ENCODE data around the gene RNF111.

Gene RNF111

DNA sequence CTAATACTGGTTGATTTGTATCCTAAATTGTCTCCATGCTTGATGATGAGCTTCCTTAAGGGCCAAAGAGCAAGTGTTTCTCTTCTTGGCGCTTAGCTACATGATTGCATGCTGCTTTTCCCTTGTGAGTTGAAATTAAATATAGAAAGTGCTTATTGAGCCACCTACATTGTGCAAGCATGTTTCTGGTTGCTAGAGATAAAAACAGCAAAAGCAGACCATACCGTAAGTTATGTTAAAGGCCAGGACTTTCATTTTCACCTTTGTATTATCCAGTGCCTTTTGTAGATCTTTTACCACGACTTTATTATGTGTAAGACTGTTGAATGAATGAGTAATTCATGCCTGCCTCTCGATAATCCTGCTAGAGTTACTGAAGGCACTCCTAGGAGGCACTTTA, 75.6 kb downstream of the RNF111 start:
- Histone ChIP-seq H3K4me3 (ENCODE audit: low read depth in 1 of 2, low read length in 2 of 2) (no peak overlapping the region), H3K9me3 (ENCODE audit: control insufficient read depth in 1 of 2, low read length in 2 of 2) (no peaks in the 10 kb centered on the region), H3K27me3 (ENCODE audit: low read depth, low read length) (no peaks in the 10 kb centered on the region), H3K4me1 (ENCODE audit: control insufficient read depth in 1 of 2, insufficient read depth in 2 of 2, low read length in 2 of 2) (no peaks in the 10 kb centered on the region), H3K27ac (ENCODE audit: low read length) (no peak overlapping the region), H3K36me3 (ENCODE audit: control insufficient read depth in 1 of 2, insufficient read depth in 2 of 2, low read length in 2 of 2) (peaks cover 59 to 67% of the 10 kb centered on the region in 2 donors)

DNA sequence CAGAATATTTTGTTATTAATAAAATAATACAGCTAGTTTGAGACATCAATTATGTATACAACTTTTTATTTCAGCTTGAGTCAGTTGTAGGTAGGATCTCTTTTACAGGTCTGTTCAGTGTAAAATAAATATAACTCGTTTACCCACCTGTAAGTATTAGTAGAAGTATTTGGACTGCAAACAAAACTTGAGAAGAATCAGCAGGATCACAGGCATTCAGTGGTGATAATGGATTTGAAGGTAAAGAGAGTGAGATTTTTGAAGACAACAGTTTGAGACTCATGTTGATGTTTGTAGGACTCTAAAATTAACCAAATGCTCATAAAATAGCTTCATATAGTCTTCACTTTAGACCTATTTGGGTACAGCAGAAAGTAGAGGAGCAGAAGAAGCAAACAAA, 82.0 kb downstream of the RNF111 start:
- Histone ChIP-seq H3K4me1 (ENCODE audit: control insufficient read depth in 1 of 2, insufficient read depth in 2 of 2, low read length in 2 of 2) (no peaks in the 10 kb centered on the region), H3K36me3 (ENCODE audit: control insufficient read depth in 1 of 2, insufficient read depth in 2 of 2, low read length in 2 of 2) (peaks cover 25 to 59% of the 10 kb centered on the region in 2 donors), H3K9me3 (ENCODE audit: control insufficient read depth in 1 of 2, low read length in 2 of 2) (no peaks in the 10 kb centered on the region), H3K4me3 (ENCODE audit: low read depth in 1 of 2, low read length in 2 of 2) (no peak overlapping the region), H3K27ac (ENCODE audit: low read length) (no peak overlapping the region), H3K27me3 (ENCODE audit: low read depth, low read length) (no peaks in the 10 kb centered on the region)

DNA sequence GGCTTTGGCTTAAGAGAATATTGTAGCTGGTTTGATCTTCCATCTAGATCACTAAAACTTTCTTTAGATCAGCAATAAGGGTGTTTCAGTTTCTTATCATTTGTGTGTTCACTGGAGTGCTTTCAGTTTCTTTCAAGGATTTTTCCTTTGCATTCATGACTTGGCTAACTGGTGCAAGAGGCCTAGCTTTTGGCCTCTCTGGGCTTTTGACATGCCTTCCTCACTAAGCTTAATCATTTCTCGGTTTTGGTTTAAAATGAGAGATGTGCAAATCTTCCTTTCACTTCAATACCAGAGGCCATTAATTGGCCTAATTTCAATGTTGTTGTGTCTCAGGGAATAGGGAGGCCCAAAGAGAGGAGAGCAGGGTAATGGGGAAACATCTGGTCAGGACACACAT, 87.1 kb downstream of the RNF111 start:
- Histone ChIP-seq H3K9me3 (ENCODE audit: control insufficient read depth in 1 of 2, low read length in 2 of 2) (no peaks in the 10 kb centered on the region), H3K27me3 (ENCODE audit: low read depth, low read length) (no peaks in the 10 kb centered on the region), H3K27ac (ENCODE audit: low read length) (no peak overlapping the region), H3K4me3 (ENCODE audit: low read depth in 1 of 2, low read length in 2 of 2) (no peak overlapping the region), H3K36me3 (ENCODE audit: control insufficient read depth in 1 of 2, insufficient read depth in 2 of 2, low read length in 2 of 2) (peaks cover 8 to 39% of the 10 kb centered on the region in 2 donors), H3K4me1 (ENCODE audit: control insufficient read depth in 1 of 2, insufficient read depth in 2 of 2, low read length in 2 of 2) (no peaks in the 10 kb centered on the region)

DNA sequence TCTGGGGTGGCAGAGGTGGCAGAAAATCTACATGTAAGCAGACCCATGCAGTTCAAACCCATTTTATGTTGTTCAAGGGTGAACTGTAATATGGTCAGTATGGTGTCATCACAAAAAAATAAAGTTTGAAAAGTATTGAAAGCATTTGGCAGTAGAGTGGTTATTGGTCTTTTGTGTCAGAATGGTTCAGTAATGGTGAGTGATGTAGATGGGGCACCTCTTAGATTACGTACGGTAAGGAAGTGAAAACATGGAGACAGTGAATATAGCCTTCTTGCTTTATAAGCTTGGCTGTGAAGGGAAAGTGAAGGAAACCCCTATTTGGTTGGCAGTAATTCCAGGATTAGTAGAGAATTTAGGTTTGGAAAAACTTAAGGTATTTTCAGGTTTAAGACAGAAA, 100.3 kb downstream of the RNF111 start:
- Histone ChIP-seq H3K4me3 (ENCODE audit: low read depth in 1 of 2, low read length in 2 of 2) (no peak overlapping the region), H3K9me3 (ENCODE audit: control insufficient read depth in 1 of 2, low read length in 2 of 2) (no peaks in the 10 kb centered on the region), H3K4me1 (ENCODE audit: control insufficient read depth in 1 of 2, insufficient read depth in 2 of 2, low read length in 2 of 2) (no peaks in the 10 kb centered on the region), H3K36me3 (ENCODE audit: control insufficient read depth in 1 of 2, insufficient read depth in 2 of 2, low read length in 2 of 2) (peaks cover 18 to 53% of the 10 kb centered on the region in 2 donors), H3K27ac (ENCODE audit: low read length) (no peak overlapping the region), H3K27me3 (ENCODE audit: low read depth, low read length) (no peaks in the 10 kb centered on the region)

DNA sequence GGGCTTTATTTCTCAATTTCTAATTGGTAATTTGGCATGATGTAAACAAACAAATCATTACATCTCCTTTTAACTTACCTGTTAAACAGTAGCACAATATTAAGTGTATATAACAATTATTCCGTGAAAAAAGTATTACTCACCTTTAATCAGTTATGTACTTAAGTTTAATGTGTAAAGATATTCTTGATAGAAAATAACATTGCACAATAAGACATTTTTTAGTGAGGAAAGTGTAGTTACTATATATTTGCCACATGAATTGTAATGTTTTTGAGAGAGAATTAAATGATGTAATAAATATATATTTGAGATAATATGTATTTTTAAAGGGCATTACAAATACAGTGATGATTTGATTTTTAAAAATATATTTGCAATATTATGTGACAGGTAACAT, 106.6 kb downstream of the RNF111 start:
- no peaks in the 10 kb centered on the region for H3K27me3 ChIP-seq (ENCODE audit: low read depth, low read length)
- no peak overlapping the region for H3K4me3 ChIP-seq (ENCODE audit: low read depth in 1 of 2, low read length in 2 of 2)
- peaks cover 39 to 43% of the 10 kb centered on the region in 2 donors for H3K36me3 ChIP-seq (ENCODE audit: control insufficient read depth in 1 of 2, insufficient read depth in 2 of 2, low read length in 2 of 2)

DNA sequence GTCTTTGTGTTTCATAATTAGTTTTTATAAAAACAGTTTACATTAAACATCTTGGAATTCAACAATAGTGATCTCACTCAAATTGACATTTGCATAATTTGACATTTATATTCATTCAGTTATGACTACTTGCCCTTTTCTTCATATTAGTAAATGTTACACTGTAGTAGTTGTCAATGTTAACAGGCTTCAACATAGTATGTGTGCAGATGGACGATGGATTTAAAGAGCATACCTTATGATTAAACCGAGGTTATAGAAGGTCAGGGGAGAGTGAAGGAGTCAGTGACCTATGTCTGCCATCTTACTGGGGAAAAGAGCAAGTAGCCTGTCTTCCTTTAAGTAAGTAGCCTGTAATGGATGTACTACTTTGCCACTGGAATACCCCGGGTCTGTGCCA, 109.0 kb downstream of the RNF111 start:
- H3K4me1 ChIP-seq (ENCODE audit: control insufficient read depth in 1 of 2, insufficient read depth in 2 of 2, low read length in 2 of 2) = no peaks in the 10 kb centered on the region
- H3K9me3 ChIP-seq (ENCODE audit: control insufficient read depth in 1 of 2, low read length in 2 of 2) = no peaks in the 10 kb centered on the region
- no peak overlapping the region for H3K4me3 ChIP-seq (ENCODE audit: low read depth in 1 of 2, low read length in 2 of 2)
- H3K27me3 ChIP-seq (ENCODE audit: low read depth, low read length) = no peaks in the 10 kb centered on the region
- peaks cover 37 to 41% of the 10 kb centered on the region in 2 donors for H3K36me3 ChIP-seq (ENCODE audit: control insufficient read depth in 1 of 2, insufficient read depth in 2 of 2, low read length in 2 of 2)
- H3K27ac ChIP-seq (ENCODE audit: low read length) = no peak overlapping the region

More for the DNA sequence above, 106.6 kb downstream of the RNF111 start:
- H3K9me3 ChIP-seq (ENCODE audit: control insufficient read depth in 1 of 2, low read length in 2 of 2) = no peaks in the 10 kb centered on the region
- no peaks in the 10 kb centered on the region for H3K4me1 ChIP-seq (ENCODE audit: control insufficient read depth in 1 of 2, insufficient read depth in 2 of 2, low read length in 2 of 2)
- H3K27ac ChIP-seq (ENCODE audit: low read length) = no peak overlapping the region

DNA sequence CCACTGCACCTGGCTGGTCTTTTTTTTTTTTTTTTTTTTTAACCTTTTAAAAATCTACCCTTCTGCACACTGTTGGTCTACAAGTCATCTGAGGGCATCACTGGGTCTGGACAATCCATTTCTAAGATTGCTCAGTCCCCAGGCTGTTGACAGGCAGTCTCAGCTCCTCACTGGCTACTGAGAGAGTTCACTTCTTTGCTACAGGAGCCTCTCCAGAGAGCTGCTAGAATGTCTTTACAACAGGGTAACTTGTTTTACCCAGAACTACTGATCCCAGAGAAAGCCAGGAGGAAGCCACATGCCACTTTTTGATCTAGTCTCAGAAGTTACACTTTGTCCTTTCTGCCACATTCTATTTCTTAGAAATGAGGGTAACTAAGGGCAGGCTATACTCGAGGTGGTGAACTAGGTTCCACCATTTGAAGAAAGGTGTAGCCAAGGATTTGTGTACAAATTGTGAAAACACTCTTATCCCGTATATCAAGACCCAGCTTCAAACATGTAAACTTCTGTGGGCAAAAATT, 111.8 kb downstream of the RNF111 start:
- Histone ChIP-seq H3K4me1 (ENCODE audit: control insufficient read depth in 1 of 2, insufficient read depth in 2 of 2, low read length in 2 of 2) (peaks cover 0 to under 1% of the 10 kb centered on the region in 2 donors), H3K9me3 (ENCODE audit: control insufficient read depth in 1 of 2, low read length in 2 of 2) (no peaks in the 10 kb centered on the region), H3K27me3 (ENCODE audit: low read depth, low read length) (no peaks in the 10 kb centered on the region), H3K27ac (ENCODE audit: low read length) (no peak overlapping the region), H3K4me3 (ENCODE audit: low read depth in 1 of 2, low read length in 2 of 2) (no peak overlapping the region), H3K36me3 (ENCODE audit: control insufficient read depth in 1 of 2, insufficient read depth in 2 of 2, low read length in 2 of 2) (peaks cover 16 to 28% of the 10 kb centered on the region in 2 donors)

DNA sequence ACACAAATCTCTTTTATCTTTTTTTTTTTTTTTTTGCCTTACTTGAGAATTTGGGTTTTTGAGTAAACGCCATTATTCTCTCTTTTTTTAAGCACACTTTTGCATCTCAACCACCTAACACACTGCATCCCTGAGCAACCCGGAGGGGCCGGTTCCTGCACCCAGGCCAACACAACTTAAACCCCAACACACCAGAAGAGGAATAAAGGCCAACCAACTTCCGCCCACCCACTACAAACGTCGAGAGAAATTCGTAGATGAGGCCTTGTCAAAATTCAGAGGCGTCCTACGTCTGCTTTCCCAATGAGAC, 117.1 kb downstream of the RNF111 start:
- Histone ChIP-seq H3K27me3 (ENCODE audit: low read depth, low read length) (no peaks in the 10 kb centered on the region), H3K27ac (ENCODE audit: low read length) (peak overlapping the region; percentile 81), H3K4me3 (ENCODE audit: low read depth in 1 of 2, low read length in 2 of 2) (peak overlapping the region; percentile 90 to 91), H3K36me3 (ENCODE audit: control insufficient read depth in 1 of 2, insufficient read depth in 2 of 2, low read length in 2 of 2) (peaks cover 0 to 5% of the 10 kb centered on the region in 2 donors), H3K9me3 (ENCODE audit: control insufficient read depth in 1 of 2, low read length in 2 of 2) (no peaks in the 10 kb centered on the region), H3K4me1 (ENCODE audit: control insufficient read depth in 1 of 2, insufficient read depth in 2 of 2, low read length in 2 of 2) (peaks cover 0 to 9% of the 10 kb centered on the region in 2 donors)

DNA sequence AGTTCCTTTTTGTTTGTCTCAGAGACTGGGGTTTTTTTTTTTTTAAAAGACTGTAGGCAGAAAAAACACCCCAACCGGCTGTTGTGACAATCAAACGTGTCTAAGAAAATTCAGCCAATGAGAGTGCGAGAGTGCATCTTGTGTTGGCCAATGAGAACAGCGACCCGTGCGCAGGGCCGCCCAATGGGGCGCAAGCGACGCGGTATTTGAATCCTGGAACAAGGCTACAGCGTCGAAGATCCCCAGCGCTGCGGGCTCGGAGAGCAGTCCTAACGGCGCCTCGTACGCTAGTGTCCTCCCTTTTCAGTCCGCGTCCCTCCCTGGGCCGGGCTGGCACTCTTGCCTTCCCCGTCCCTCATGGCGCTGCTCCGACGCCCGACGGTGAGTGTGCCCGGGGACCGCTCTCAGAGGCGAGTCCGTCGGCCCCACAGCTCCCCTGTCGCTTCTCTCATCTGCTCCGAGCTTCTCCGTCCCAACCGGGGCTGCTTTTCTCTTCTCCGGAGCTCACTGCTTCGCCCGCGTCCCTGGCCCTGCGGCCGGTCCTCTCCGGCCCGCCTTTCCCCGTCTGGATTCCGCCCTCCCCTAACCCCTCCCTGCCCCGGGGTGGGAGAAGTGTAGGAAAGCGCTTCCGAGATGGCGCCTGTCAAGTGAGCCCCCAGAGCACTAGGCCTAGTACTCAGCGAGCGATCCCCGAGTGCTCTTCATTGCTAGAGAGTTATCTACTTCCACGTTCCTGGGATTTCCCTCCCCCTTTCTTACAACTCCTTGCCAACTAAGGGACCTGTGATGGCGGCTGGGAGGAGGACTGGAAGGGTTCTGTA, 117.7 kb downstream of the RNF111 start, which contains the start of gene CCNB2:
CCNB2 (plus strand) TSS at position 235 of the 821 bp plus-strand sequence; CDS start at position 358, 123 bp downstream.
- no peaks in the 10 kb centered on the region for H3K27me3 ChIP-seq (ENCODE audit: low read depth, low read length)
- peak within 1 kb of the TSS; percentile 90 to 91 for H3K4me3 ChIP-seq (ENCODE audit: low read depth in 1 of 2, low read length in 2 of 2)
- no peaks in the 10 kb centered on the region for H3K9me3 ChIP-seq (ENCODE audit: control insufficient read depth in 1 of 2, low read length in 2 of 2)
- peaks cover 0 to 5% of the 10 kb centered on the region in 2 donors for H3K36me3 ChIP-seq (ENCODE audit: control insufficient read depth in 1 of 2, insufficient read depth in 2 of 2, low read length in 2 of 2)
- peaks cover 0 to 9% of the 10 kb centered on the region in 2 donors for H3K4me1 ChIP-seq (ENCODE audit: control insufficient read depth in 1 of 2, insufficient read depth in 2 of 2, low read length in 2 of 2)
- peak within 1 kb of the TSS; percentile 81 for H3K27ac ChIP-seq (ENCODE audit: low read length)

DNA sequence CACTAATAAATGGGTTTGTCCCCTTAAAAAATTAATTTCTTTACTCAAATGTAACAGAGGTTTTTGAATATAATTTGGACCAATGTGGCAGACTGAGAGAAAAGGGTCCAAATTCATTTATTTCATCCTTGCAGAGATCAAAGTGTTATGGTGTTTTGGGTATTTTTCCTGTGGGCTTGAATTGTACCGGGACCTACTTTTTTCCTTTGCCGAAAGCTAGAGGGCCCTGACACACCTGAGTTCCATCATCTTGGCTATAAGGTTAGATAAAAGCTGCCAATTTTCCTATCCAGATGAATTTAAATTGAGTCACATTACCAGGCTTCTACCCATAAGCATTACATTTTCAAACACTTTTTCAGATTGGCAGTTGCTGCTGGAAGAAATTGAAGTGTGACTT, 118.4 kb downstream of the RNF111 start:
- Histone ChIP-seq H3K27me3 (ENCODE audit: low read depth, low read length) (no peaks in the 10 kb centered on the region), H3K4me3 (ENCODE audit: low read depth in 1 of 2, low read length in 2 of 2) (peak overlapping the region; percentile 90 to 91), H3K36me3 (ENCODE audit: control insufficient read depth in 1 of 2, insufficient read depth in 2 of 2, low read length in 2 of 2) (no peaks in the 10 kb centered on the region), H3K9me3 (ENCODE audit: control insufficient read depth in 1 of 2, low read length in 2 of 2) (no peaks in the 10 kb centered on the region), H3K27ac (ENCODE audit: low read length) (no peak overlapping the region), H3K4me1 (ENCODE audit: control insufficient read depth in 1 of 2, insufficient read depth in 2 of 2, low read length in 2 of 2) (peaks cover 0 to 9% of the 10 kb centered on the region in 2 donors)

DNA sequence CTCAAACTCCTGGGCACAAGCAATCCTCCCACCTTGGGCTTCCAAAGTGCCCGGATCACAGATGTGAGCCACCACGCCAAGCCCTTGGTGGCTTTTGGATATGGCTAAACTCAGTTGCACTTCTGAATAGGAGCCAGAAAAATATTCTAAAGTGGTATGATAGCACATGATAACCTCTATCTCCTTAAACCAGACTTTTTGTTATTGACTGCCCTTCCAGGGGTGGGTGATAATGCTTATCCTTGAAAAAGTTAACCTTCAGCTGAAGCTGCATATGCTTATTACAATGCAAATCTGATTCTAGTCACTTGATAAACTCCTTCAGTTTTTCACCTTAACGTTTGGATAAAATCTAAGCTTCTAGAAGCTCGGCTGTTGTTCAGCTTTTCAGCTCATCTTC, 123.8 kb downstream of the RNF111 start:
- no peaks in the 10 kb centered on the region for H3K27me3 ChIP-seq (ENCODE audit: low read depth, low read length)
- H3K4me3 ChIP-seq (ENCODE audit: low read depth in 1 of 2, low read length in 2 of 2) = no peak overlapping the region
- H3K9me3 ChIP-seq (ENCODE audit: control insufficient read depth in 1 of 2, low read length in 2 of 2) = no peaks in the 10 kb centered on the region
- no peak overlapping the region for H3K27ac ChIP-seq (ENCODE audit: low read length)
- no peaks in the 10 kb centered on the region for H3K4me1 ChIP-seq (ENCODE audit: control insufficient read depth in 1 of 2, insufficient read depth in 2 of 2, low read length in 2 of 2)
- no peaks in the 10 kb centered on the region for H3K36me3 ChIP-seq (ENCODE audit: control insufficient read depth in 1 of 2, insufficient read depth in 2 of 2, low read length in 2 of 2)

Data from muscle layer of duodenum (tissue), 2 donors.